Chondrocyte (in vitro differentiated cells): ENCODE data around the gene EZH1. TPM values are rescaled to one million over a fixed set of nuclear protein-coding genes. Genes with fewer than 3 reads are reported as not detected.

ENCODE experiments used
- DNase-seq: peaks from one replicate; pipeline ENCODE4 v3.0.0; 2021; ENCODE audit warnings: mixed read lengths, low spot score
- H3K27ac Mint-ChIP-seq: one replicate; pipeline ENCODE4 v1.8.0; 2021; ENCODE audit warnings: mild to moderate bottlenecking, moderate library complexity, mixed read lengths; ENCODE audit not compliant: unreplicated experiment
- H3K27me3 Mint-ChIP-seq: 2 replicates; pipeline ENCODE4 v1.8.0; 2021; ENCODE audit warnings: low read depth, mixed read lengths
- H3K36me3 Mint-ChIP-seq: 2 replicates; pipeline ENCODE4 v1.8.0; 2021; ENCODE audit warnings: low read depth, mixed read lengths
- H3K4me1 Mint-ChIP-seq: 2 replicates; pipeline ENCODE4 v1.8.0; 2021; ENCODE audit warnings: low read depth, mild to moderate bottlenecking, mixed read lengths
- H3K4me3 Mint-ChIP-seq: one replicate; pipeline ENCODE4 v1.8.0; 2021; ENCODE audit warnings: mild to moderate bottlenecking, moderate library complexity, mixed read lengths; ENCODE audit not compliant: unreplicated experiment
- H3K9me3 Mint-ChIP-seq: 2 replicates; pipeline ENCODE4 v1.8.0; 2021; ENCODE audit warnings: low read depth, mixed read lengths
- long read RNA-seq: library from polyadenylated mRNA; stranded (forward); transcript quantifications from one replicate; pipeline ENCODE4 v2.0.0, GENCODE V29; 2021
- total RNA-seq: library from RNA; stranded (reverse); gene quantifications from 3 replicates; pipeline ENCODE4 v1.2.1, GENCODE V29; 2021
- TF ChIP-seq, protein P1 (sequence below): fragments of 200-600 bp; sonication (generic); IDR thresholded peaks from 2 replicates; pipeline ENCODE4 v1.5.0; 2021; ENCODE audit warnings: antibody characterized with exemption, mild to moderate bottlenecking, moderate library complexity

The EZH1 gene
- total RNA-seq, result 22.2 to 25.6 TPM (median 22.4 TPM) in 3 replicates
- long read RNA-seq, full-length matches to known transcripts, result 13 of 19 reads
- long read RNA-seq, partial matches to known transcripts, result 4 of 19 reads
- long read RNA-seq, other reads (novel, unspliced or antisense), result 2 of 19 reads

DNA sequence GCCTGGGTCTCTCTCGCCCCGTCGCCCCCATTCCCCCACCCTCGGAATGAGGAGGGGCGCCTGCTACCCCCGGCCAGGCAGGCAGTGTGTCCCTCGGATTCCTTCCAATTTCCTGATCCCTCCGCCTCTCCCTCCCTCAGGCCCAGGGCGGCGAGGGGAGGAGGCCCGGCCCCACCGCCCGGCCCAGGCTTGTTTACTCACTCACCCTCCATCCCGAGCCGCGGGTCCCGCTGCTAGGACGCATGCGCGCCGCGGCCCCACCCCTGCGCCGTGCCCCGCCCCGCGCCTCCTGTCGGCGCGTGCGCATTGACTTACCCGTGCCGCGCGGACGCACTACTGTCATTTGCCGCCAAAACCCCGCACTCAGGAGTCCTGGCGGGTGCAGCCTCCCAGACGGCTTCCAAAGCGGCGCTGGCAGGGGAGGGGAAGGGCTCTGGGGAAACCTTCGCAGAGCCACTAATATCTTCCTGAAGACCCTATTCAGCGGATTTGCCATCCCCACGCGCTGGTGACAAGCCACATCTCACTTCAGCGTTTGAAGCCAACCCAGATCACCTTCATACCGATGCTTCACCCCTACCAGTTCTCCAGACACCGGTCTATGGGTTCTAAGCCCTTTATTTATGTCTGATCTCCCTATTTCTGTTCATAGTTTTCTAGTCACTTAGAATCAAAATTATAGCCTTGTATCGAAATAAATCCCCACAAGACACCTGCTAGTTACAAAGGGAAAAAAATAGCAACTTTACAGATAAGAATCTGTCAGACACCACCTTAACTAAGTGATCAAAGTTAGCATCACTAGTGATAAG lies at the start of gene EZH1:
TSS of gene EZH1 (minus strand) at position 235 of the 812 bp plus-strand sequence. CDS start 16,099 bp downstream, outside the sequence.
- Mint-ChIP-seq H3K4me3 (peak within 1 kb of the TSS; percentile 92), H3K27me3 (no peaks in the 10 kb centered on the region), H3K9me3 (no peaks in the 10 kb centered on the region), H3K27ac (peak within 1 kb of the TSS; percentile 94), H3K36me3 (no peaks in the 10 kb centered on the region), H3K4me1 (peaks cover 12% of the 10 kb centered on the region)
- peak; percentile 92 for DNase-seq
- TF ChIP-seq, protein P1, sequence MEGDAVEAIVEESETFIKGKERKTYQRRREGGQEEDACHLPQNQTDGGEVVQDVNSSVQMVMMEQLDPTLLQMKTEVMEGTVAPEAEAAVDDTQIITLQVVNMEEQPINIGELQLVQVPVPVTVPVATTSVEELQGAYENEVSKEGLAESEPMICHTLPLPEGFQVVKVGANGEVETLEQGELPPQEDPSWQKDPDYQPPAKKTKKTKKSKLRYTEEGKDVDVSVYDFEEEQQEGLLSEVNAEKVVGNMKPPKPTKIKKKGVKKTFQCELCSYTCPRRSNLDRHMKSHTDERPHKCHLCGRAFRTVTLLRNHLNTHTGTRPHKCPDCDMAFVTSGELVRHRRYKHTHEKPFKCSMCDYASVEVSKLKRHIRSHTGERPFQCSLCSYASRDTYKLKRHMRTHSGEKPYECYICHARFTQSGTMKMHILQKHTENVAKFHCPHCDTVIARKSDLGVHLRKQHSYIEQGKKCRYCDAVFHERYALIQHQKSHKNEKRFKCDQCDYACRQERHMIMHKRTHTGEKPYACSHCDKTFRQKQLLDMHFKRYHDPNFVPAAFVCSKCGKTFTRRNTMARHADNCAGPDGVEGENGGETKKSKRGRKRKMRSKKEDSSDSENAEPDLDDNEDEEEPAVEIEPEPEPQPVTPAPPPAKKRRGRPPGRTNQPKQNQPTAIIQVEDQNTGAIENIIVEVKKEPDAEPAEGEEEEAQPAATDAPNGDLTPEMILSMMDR, result no peak

DNA sequence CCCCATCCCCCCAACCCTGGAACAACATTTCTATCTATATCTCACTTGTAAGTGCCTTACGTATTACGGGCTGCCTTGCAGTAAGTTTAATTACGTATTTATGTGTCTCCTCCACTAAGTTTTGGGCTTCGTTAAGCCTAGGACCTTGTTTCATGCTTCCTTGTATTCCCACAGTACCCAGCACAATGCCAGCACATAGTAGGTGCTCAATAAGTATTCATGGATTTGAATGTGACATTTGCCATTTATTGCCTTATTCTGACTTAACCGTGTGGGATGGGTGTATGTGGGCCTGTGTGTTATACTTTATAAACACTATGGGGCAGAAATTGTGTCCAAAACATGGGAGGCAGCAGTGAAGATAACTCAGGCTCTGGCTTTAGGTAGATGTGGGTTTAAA lies 47.7 kb upstream of the EZH1 start:
- TF ChIP-seq, protein P1, result no peak
- Mint-ChIP-seq H3K4me1 (peaks cover 8% of the 10 kb centered on the region), H3K27me3 (no peaks in the 10 kb centered on the region), H3K27ac (no peak overlapping the region), H3K4me3 (no peak overlapping the region), H3K9me3 (no peaks in the 10 kb centered on the region), H3K36me3 (no peaks in the 10 kb centered on the region)
- no peak for DNase-seq

DNA sequence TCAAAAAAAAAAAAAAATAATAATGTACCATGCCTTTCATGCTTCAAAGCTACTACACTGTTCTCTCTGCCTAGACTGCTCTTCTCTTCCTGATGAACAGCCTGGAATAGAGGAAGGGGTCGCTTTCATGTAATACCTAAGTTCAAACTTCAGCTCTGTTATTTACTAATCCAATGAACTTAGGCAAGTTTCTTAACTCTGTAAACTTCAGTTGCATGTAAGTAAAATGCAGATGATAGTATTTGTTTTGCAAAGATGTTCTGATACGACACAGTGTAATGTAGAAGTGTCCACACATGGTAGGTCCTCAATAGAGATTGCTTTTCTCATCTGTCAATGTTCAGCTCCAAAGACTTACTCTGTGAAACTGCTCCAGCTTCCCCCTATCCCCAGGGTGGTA lies 47.1 kb upstream of the EZH1 start:
- H3K36me3 Mint-ChIP-seq, result no peaks in the 10 kb centered on the region
- TF ChIP-seq, protein P1, result no peak
- no peak for DNase-seq
- no peaks in the 10 kb centered on the region for H3K9me3 Mint-ChIP-seq
- no peak overlapping the region for H3K4me3 Mint-ChIP-seq
- no peaks in the 10 kb centered on the region for H3K27me3 Mint-ChIP-seq
- no peak overlapping the region for H3K27ac Mint-ChIP-seq
- H3K4me1 Mint-ChIP-seq, result peaks cover 3% of the 10 kb centered on the region

DNA sequence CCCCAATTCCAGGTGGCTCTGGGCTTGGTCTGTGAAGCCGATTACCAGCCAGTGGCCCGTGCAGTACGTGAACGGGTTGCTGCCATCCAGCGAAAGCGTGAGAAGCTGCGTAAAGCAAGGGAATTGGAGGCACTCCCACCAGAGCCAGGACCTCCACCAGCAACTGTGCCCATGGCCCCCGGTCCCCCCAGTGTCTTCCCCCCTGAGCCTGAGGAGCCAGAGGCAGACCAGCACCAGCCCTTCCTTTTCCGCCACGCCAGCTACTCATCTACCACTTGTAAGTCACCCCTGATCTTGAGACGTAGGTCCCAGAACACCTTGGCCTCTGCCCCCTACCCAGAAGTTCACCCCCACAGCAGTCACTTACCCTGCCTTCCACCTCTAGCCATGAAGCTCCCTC lies 42.4 kb upstream of the EZH1 start:
- Mint-ChIP-seq H3K4me3 (no peak overlapping the region), H3K27me3 (peaks cover 2% of the 10 kb centered on the region), H3K36me3 (no peaks in the 10 kb centered on the region), H3K9me3 (no peaks in the 10 kb centered on the region), H3K27ac (no peak overlapping the region), H3K4me1 (peaks cover 6% of the 10 kb centered on the region)
- DNase-seq, result no peak
- TF ChIP-seq, protein P1, result no peak

DNA sequence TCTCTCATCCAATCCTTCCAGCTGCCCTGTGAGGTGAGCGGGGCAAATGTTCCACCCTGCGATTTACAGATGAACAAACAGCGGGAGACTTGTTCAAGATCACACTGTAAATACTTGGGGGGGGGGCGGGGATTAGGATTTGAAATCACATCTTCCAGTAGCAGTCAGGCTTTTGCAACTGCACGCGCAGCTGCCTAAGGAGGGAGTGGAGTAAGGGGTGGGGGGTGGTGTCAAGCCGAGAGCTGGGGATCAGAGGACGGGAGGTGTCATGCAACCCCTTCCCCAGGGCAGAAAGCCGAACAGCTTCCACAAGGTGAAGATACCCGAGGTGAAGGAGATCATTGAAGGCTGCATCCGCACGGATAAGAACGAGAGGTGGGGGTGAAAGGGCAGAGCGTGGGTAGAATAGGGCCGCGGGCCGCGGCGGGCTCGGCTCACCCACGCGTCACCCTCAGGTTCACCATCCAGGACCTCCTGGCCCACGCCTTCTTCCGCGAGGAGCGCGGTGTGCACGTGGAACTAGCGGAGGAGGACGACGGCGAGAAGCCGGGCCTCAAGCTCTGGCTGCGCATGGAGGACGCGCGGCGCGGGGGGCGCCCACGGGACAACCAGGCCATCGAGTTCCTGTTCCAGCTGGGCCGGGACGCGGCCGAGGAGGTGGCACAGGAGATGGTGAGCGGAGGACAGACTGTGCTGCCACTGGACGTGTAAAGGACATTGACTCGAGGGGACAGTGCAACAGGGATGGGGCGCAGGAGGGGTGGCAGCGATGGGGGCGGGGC lies 40.2 kb upstream of the EZH1 start:
- TF ChIP-seq, protein P1, result no peak
- H3K4me1 Mint-ChIP-seq, result peaks cover 13% of the 10 kb centered on the region
- peaks cover 8% of the 10 kb centered on the region for H3K27me3 Mint-ChIP-seq
- H3K27ac Mint-ChIP-seq, result no peak overlapping the region
- no peaks in the 10 kb centered on the region for H3K9me3 Mint-ChIP-seq
- no peaks in the 10 kb centered on the region for H3K36me3 Mint-ChIP-seq
- no peak overlapping the region for H3K4me3 Mint-ChIP-seq
- DNase-seq, result no peak
